OCI-LY1 (cell line): ENCODE results near the gene GBP5.

Experiments
- H2AFZ ChIP-seq: fragments of 200-600 bp; sonication (generic), shearing (Covaris generic); 2 replicates; pipeline ENCODE4 v1.6.0; 2014; ENCODE audit warnings: antibody characterized with exemption, mild to moderate bottlenecking, low read length
- H3F3A ChIP-seq: fragments of 200-600 bp; sonication (generic), shearing (Covaris generic); 2 replicates; pipeline ENCODE4 v1.6.0; 2014; ENCODE audit warnings: mild to moderate bottlenecking, antibody characterized with exemption, low read length, moderate library complexity; ENCODE audit not compliant: insufficient read depth
- H3K27ac ChIP-seq: fragments of 200-600 bp; sonication (generic); 2 replicates; pipeline ENCODE4 v1.5.1; 2014; ENCODE audit warnings: low read length, mixed run types, mild to moderate bottlenecking, low read depth; ENCODE audit not compliant: poor library complexity, severe bottlenecking
- H3K27me3 ChIP-seq: fragments of 200-600 bp; sonication (generic); 2 replicates; pipeline ENCODE4 v1.6.0; 2014; ENCODE audit warnings: antibody characterized with exemption, mild to moderate bottlenecking, low read length, moderate library complexity; ENCODE audit not compliant: insufficient read depth
- H3K36me3 ChIP-seq: fragments of 200-600 bp; sonication (generic); 2 replicates; pipeline ENCODE4 v1.6.1; 2014; ENCODE audit warnings: mild to moderate bottlenecking, antibody characterized with exemption, low read length, moderate library complexity, mixed read lengths; ENCODE audit not compliant: insufficient read depth
- H3K4me1 ChIP-seq: fragments of 200-600 bp; sonication (generic); 2 replicates; pipeline ENCODE4 v1.5.1; 2014; ENCODE audit warnings: mild to moderate bottlenecking, low read length, moderate library complexity; ENCODE audit not compliant: insufficient read depth, severe bottlenecking
- H3K4me2 ChIP-seq: fragments of 200-600 bp; sonication (generic), shearing (Covaris generic); 2 replicates; pipeline ENCODE4 v1.6.1; 2014; ENCODE audit warnings: low read length
- H3K4me3 ChIP-seq: fragments of 200-600 bp; sonication (generic); 2 replicates; pipeline ENCODE4 v1.5.1; 2014; ENCODE audit warnings: low read length, low read depth, mild to moderate bottlenecking, mixed read lengths; ENCODE audit not compliant: poor library complexity, severe bottlenecking
- H3K79me2 ChIP-seq: fragments of 200-600 bp; shearing (Covaris generic); 2 replicates; pipeline ENCODE4 v1.6.1; 2016; ENCODE audit warnings: mixed run types, low read length, mixed read lengths; ENCODE audit not compliant: insufficient read depth
- H3K9ac ChIP-seq: fragments of 200-600 bp; sonication (generic), shearing (Covaris generic); 2 replicates; pipeline ENCODE4 v1.6.1; 2014; ENCODE audit warnings: mild to moderate bottlenecking, low read length, mixed read lengths
- H3K9me2 ChIP-seq: fragments of 200-600 bp; sonication (generic), shearing (Covaris generic); 2 replicates; pipeline ENCODE4 v1.6.1; 2014; ENCODE audit warnings: low read depth, mild to moderate bottlenecking, low read length, mixed read lengths
- H3K9me3 ChIP-seq: fragments of 200-600 bp; shearing (Covaris generic); 2 replicates; pipeline ENCODE4 v1.6.1; 2014; ENCODE audit warnings: low read length, mixed read lengths
- H4K20me1 ChIP-seq: fragments of 200-600 bp; sonication (generic), shearing (Covaris generic); 2 replicates; pipeline ENCODE4 v1.6.0; 2016; ENCODE audit warnings: mild to moderate bottlenecking, low read length; ENCODE audit not compliant: insufficient read depth
- CTCF ChIP-seq: fragments of 200-600 bp; sonication (generic), shearing (Covaris generic); IDR thresholded peaks from 2 replicates; pipeline ENCODE4 v1.5.1; 2017; ENCODE audit warnings: mild to moderate bottlenecking, antibody characterized with exemption, low read length, moderate library complexity, mixed read lengths
- EZH2 ChIP-seq: fragments of 200-600 bp; sonication (generic), shearing (Covaris generic); IDR thresholded peaks from 2 replicates; pipeline ENCODE4 v1.8.0; 2017; ENCODE audit warnings: borderline replicate concordance, mixed run types, mild to moderate bottlenecking, antibody characterized with exemption, low read length, moderate library complexity, mixed read lengths

GBP5 gene

GRCh38 chr1:89311757-89312156 lies 39.1 kb upstream of the GBP5 start:
- Histone ChIP-seq H3K4me2 (no peak overlapping the region), H3K79me2 (no peaks in the 10 kb centered on the region), H3K9ac (no peak overlapping the region), H2AFZ (no peak overlapping the region), H3K4me1 (no peaks in the 10 kb centered on the region), H3K27ac (no peak overlapping the region), H3K27me3 (no peaks in the 10 kb centered on the region), H3K4me3 (no peak overlapping the region), H3K9me3 (no peaks in the 10 kb centered on the region), H3F3A (no peaks in the 10 kb centered on the region), H3K36me3 (no peaks in the 10 kb centered on the region), H3K9me2 (no peaks in the 10 kb centered on the region), H4K20me1 (no peaks in the 10 kb centered on the region)
- TF ChIP-seq EZH2 (no peak), CTCF (no peak)

GRCh38 chr1:89310976-89311375 lies 38.3 kb upstream of the GBP5 start:
- TF ChIP-seq CTCF: no peak
- no peak for TF ChIP-seq EZH2
- no peaks in the 10 kb centered on the region for H3K9me3 ChIP-seq
- no peak overlapping the region for H3K4me2 ChIP-seq
- H3K4me3 ChIP-seq: no peak overlapping the region
- H2AFZ ChIP-seq: no peak overlapping the region
- H3K27me3 ChIP-seq: no peaks in the 10 kb centered on the region
- H3K4me1 ChIP-seq: no peaks in the 10 kb centered on the region
- H3K79me2 ChIP-seq: no peaks in the 10 kb centered on the region
- no peaks in the 10 kb centered on the region for H4K20me1 ChIP-seq
- H3F3A ChIP-seq: no peaks in the 10 kb centered on the region
- H3K36me3 ChIP-seq: no peaks in the 10 kb centered on the region
- no peak overlapping the region for H3K9ac ChIP-seq
- H3K9me2 ChIP-seq: no peaks in the 10 kb centered on the region
- H3K27ac ChIP-seq: no peak overlapping the region

- H3K4me3 ChIP-seq: no peak overlapping the region
- H3K36me3 ChIP-seq: no peaks in the 10 kb centered on the region
- no peak for TF ChIP-seq EZH2
- no peak for TF ChIP-seq CTCF
- no peak overlapping the region for H3K27ac ChIP-seq
- no peak overlapping the region for H2AFZ ChIP-seq
- no peak overlapping the region for H3K4me2 ChIP-seq
- H4K20me1 ChIP-seq: no peaks in the 10 kb centered on the region
- H3K79me2 ChIP-seq: no peaks in the 10 kb centered on the region
- H3K4me1 ChIP-seq: no peaks in the 10 kb centered on the region
- H3K9ac ChIP-seq: no peak overlapping the region
- H3K9me2 ChIP-seq: no peaks in the 10 kb centered on the region
- no peaks in the 10 kb centered on the region for H3K9me3 ChIP-seq
- no peaks in the 10 kb centered on the region for H3F3A ChIP-seq
- no peaks in the 10 kb centered on the region for H3K27me3 ChIP-seq
Observed at GRCh38 chr1:89310505-89310904, 37.8 kb upstream of the GBP5 start.
